H1 (cell line): Measurements from ENCODE around the gene RNF43. TPM values are rescaled to one million over a fixed set of nuclear protein-coding genes. Genes with fewer than 3 reads are reported as not detected.

Experiments used
- CREB1 ChIP-seq: IDR thresholded peaks from 2 replicates; pipeline ENCODE4 v1.6.1; 2012; ENCODE audit warnings: inconsistent platforms
- EZH2 ChIP-seq: fragments of 200-600 bp; sonication (generic); IDR thresholded peaks from 2 replicates; pipeline ENCODE4 v1.7.1; 2012; ENCODE audit warnings: low read depth, mild to moderate bottlenecking, moderate library complexity, low read length, inconsistent platforms; ENCODE audit not compliant: severe bottlenecking
- KDM4A ChIP-seq: IDR thresholded peaks from one replicate; pipeline ENCODE4 v1.7.1; 2012; ENCODE audit warnings: low read depth, mild to moderate bottlenecking, moderate library complexity, low read length, inconsistent platforms; ENCODE audit not compliant: severe bottlenecking
- RAD21 ChIP-seq, 2 experiments: IDR thresholded peaks in 1 of 2; conservative IDR thresholded peaks in 1 of 2; 2 replicates each; pipeline ENCODE4 v1.6.1; 2011; ENCODE audit warnings: low read depth in 2 of 2, low read length in 2 of 2, improper control_type of control experiment in 1 of 2, inconsistent platforms in 1 of 2, mild to moderate bottlenecking in 1 of 2, moderate library complexity in 1 of 2
- RNF2 ChIP-seq: fragments of 200-900, 300-1000 bp; sonication (generic); IDR thresholded peaks from 2 replicates; pipeline ENCODE4 v1.7.1; 2016; ENCODE audit warnings: borderline replicate concordance, low read depth, mild to moderate bottlenecking, antibody characterized with exemption, low read length; ENCODE audit not compliant: poor library complexity, severe bottlenecking; ENCODE audit errors: missing control alignments
- SAP30 ChIP-seq: fragments of 300-600 bp; sonication (generic); IDR thresholded peaks from 2 replicates; pipeline ENCODE4 v1.7.1; 2012; ENCODE audit warnings: low read length, moderate library complexity, mild to moderate bottlenecking, inconsistent platforms; ENCODE audit not compliant: insufficient read depth, insufficient replicate concordance
- SUZ12 ChIP-seq: fragments of 200-600 bp; sonication (generic); IDR thresholded peaks from 2 replicates; pipeline ENCODE4 v1.6.1; 2012; ENCODE audit warnings: mild to moderate bottlenecking, inconsistent platforms, low read length, moderate library complexity, mixed read lengths
- TEAD4 ChIP-seq: IDR thresholded peaks from 2 replicates; pipeline ENCODE4 v1.6.1; 2012; ENCODE audit warnings: low read depth, low read length, inconsistent platforms, mixed read lengths
- polyA plus RNA-seq, 7 experiments: library from polyadenylated mRNA; depleted of rRNA in 3 of 7; stranded (reverse) in 5 of 7; unstranded in 2 of 7; fragments of >200 nt in 5 of 7; fragments of 200-250 nt in 2 of 7; gene quantifications; 1 replicate in 5 of 7; 2 replicates in 1 of 7; 4 replicates in 1 of 7; pipeline versions ENCODE4 v1.2.1 to v1.2.3, GENCODE V29; 2011 to 2013; ENCODE audit warnings: missing spikeins in 2 of 7, mixed read lengths in 2 of 7
- total RNA-seq: library from RNA; stranded (reverse); fragmentation: NEBNext Ultra II Directional; extraction: Animal tissue kit (Norgen Biotek cat#: 25700); gene quantifications from 2 replicates; pipeline ENCODE4 v1.2.1, GENCODE V29; 2021

RNF43 gene
- total and polyA plus RNA-seq, 2 of the 8 experiments (the other 6 are each of a cell fraction or from before 2014, with no cell fraction given) = 0.89 to 1.5 TPM

- TF ChIP-seq EZH2 (no peak), SAP30 (no peak), SUZ12 (no peak), RNF2 (no peak), KDM4A (no peak), RAD21 (IDR thresholded peaks at IDR 0.05 in 1 of 2, conservative IDR thresholded peaks at IDR 0.05 in 1 of 2; ENCODE audit: low read depth in 2 of 2, low read length in 2 of 2) (no peak), TEAD4 (no peak), CREB1 (no peak)
Observed at GRCh38 chr17:58420827-58421226, 3.5 kb upstream of the RNF43 start (continued).
